WTC11 (cell line): ENCODE data around the gene PMAIP1. TPM values are rescaled to one million over a fixed set of nuclear protein-coding genes. Genes with fewer than 3 reads are reported as not detected.
A peak's percentile ranks its signal among the peaks of the same experiment; 100 is the strongest.

Source experiments
- AR ChIP-seq: fragments of 250-450 bp; sonication (Bioruptor Pico); IDR thresholded peaks from 2 replicates; pipeline ENCODE4 v1.9.0; 2021; ENCODE audit warnings: mild to moderate bottlenecking
- ATF1 ChIP-seq: sonication (generic); formaldehyde crosslinking; IDR thresholded peaks from 2 replicates; pipeline ENCODE4 v1.8.1; 2023; ENCODE audit warnings: mild to moderate bottlenecking, moderate library complexity, missing genetic modification reagents
- ATF3 ChIP-seq: sonication (generic); formaldehyde crosslinking; conservative IDR thresholded peaks from 2 replicates; pipeline ENCODE4 v1.8.1; 2022; ENCODE audit warnings: mild to moderate bottlenecking, missing genetic modification reagents
- CDX4 ChIP-seq: fragments of 250-450 bp; sonication (Bioruptor Pico); IDR thresholded peaks from 2 replicates; pipeline ENCODE4 v1.9.0; 2021; ENCODE audit warnings: moderate library complexity, mild to moderate bottlenecking, inconsistent platforms, borderline replicate concordance
- CREB1 ChIP-seq: sonication (generic); formaldehyde crosslinking; IDR thresholded peaks from 2 replicates; pipeline ENCODE4 v1.8.0; 2023; ENCODE audit warnings: mild to moderate bottlenecking, missing genetic modification reagents
- CREM ChIP-seq: sonication (generic); formaldehyde crosslinking; IDR thresholded peaks from 2 replicates; pipeline ENCODE4 v1.8.1; 2022; ENCODE audit warnings: mild to moderate bottlenecking, missing genetic modification reagents, moderate library complexity
- CTCF ChIP-seq: fragments of 200-600 bp; IDR thresholded peaks from 2 replicates; pipeline ENCODE4 v1.8.0; 2022; ENCODE audit warnings: antibody characterized with exemption
- E2F1 ChIP-seq: sonication (generic); formaldehyde crosslinking; IDR thresholded peaks from 2 replicates; pipeline ENCODE4 v1.8.0; 2022; ENCODE audit warnings: mild to moderate bottlenecking, missing genetic modification reagents
- FOXJ3 ChIP-seq: sonication (generic); formaldehyde crosslinking; IDR thresholded peaks from 2 replicates; pipeline ENCODE4 v1.9.0; 2021; ENCODE audit warnings: missing genetic modification reagents, mild to moderate bottlenecking, borderline replicate concordance
- FOXK1 ChIP-seq: sonication (generic); formaldehyde crosslinking; IDR thresholded peaks from 2 replicates; pipeline ENCODE4 v1.8.0; 2022; ENCODE audit warnings: mild to moderate bottlenecking, moderate library complexity, missing genetic modification reagents
- FOXP1 ChIP-seq: sonication (generic); formaldehyde crosslinking; IDR thresholded peaks from 2 replicates; pipeline ENCODE4 v1.8.0; 2022; ENCODE audit warnings: missing genetic modification reagents, mild to moderate bottlenecking, moderate library complexity, borderline replicate concordance
- FOXP4 ChIP-seq: sonication (generic); formaldehyde crosslinking; IDR thresholded peaks from 2 replicates; pipeline ENCODE4 v1.8.0; 2022; ENCODE audit warnings: mild to moderate bottlenecking, missing genetic modification reagents
- GTF2I ChIP-seq: fragments of 250-450 bp; sonication (Bioruptor Pico); conservative IDR thresholded peaks from 2 replicates; pipeline ENCODE4 v1.4.0; 2021; ENCODE audit warnings: mild to moderate bottlenecking
- HMGA2 ChIP-seq: fragments of 250-450 bp; sonication (Bioruptor Pico); IDR thresholded peaks from 2 replicates; pipeline ENCODE4 v1.4.0; 2021; ENCODE audit warnings: mild to moderate bottlenecking, moderate library complexity
- KAT7 ChIP-seq: sonication (generic); formaldehyde crosslinking; IDR thresholded peaks from 2 replicates; pipeline ENCODE4 v1.8.1; 2023; ENCODE audit warnings: missing genetic modification reagents, mild to moderate bottlenecking, borderline replicate concordance
- NFE2L1 ChIP-seq: sonication (generic); formaldehyde crosslinking; IDR thresholded peaks from 2 replicates; pipeline ENCODE4 v1.8.1; 2023; ENCODE audit warnings: missing genetic modification reagents
- PRRX2 ChIP-seq: fragments of 250-450 bp; sonication (Bioruptor Pico); IDR thresholded peaks from 2 replicates; pipeline ENCODE4 v1.8.0; 2021; ENCODE audit warnings: mild to moderate bottlenecking
- SP1 ChIP-seq: sonication (generic); formaldehyde crosslinking; conservative IDR thresholded peaks from 2 replicates; pipeline ENCODE4 v1.8.1; 2022; ENCODE audit warnings: missing genetic modification reagents
- TCF7 ChIP-seq: sonication (generic); formaldehyde crosslinking; IDR thresholded peaks from 2 replicates; pipeline ENCODE4 v1.8.0; 2022; ENCODE audit warnings: mild to moderate bottlenecking, low read depth, missing genetic modification reagents, moderate library complexity
- TEAD1 ChIP-seq: sonication (generic); formaldehyde crosslinking; IDR thresholded peaks from 2 replicates; pipeline ENCODE4 v1.8.0; 2022; ENCODE audit warnings: mild to moderate bottlenecking, missing genetic modification reagents
- TP53 ChIP-seq: sonication (generic); formaldehyde crosslinking; IDR thresholded peaks from 2 replicates; pipeline ENCODE4 v1.8.1; 2023; ENCODE audit warnings: mild to moderate bottlenecking, missing genetic modification reagents
- ZBTB21 ChIP-seq: sonication (generic); formaldehyde crosslinking; IDR thresholded peaks from 2 replicates; pipeline ENCODE4 v1.8.1; 2023; ENCODE audit warnings: mild to moderate bottlenecking, missing genetic modification reagents, borderline replicate concordance
- ZBTB43 ChIP-seq: sonication (generic); formaldehyde crosslinking; IDR thresholded peaks from 2 replicates; pipeline ENCODE4 v1.8.1; 2023; ENCODE audit warnings: mild to moderate bottlenecking, missing genetic modification reagents
- ZMAT4 ChIP-seq: fragments of 250-450 bp; sonication (Bioruptor Pico); IDR thresholded peaks from 2 replicates; pipeline ENCODE4 v1.9.0; 2021; ENCODE audit warnings: mild to moderate bottlenecking
- ZNF138 ChIP-seq: sonication (generic); formaldehyde crosslinking; conservative IDR thresholded peaks from 2 replicates; pipeline ENCODE4 v1.8.1; 2022; ENCODE audit warnings: mild to moderate bottlenecking, moderate library complexity, missing genetic modification reagents
- ZNF416 ChIP-seq: fragments of 250-450 bp; sonication (Bioruptor Pico); IDR thresholded peaks from 2 replicates; pipeline ENCODE4 v1.9.0; 2021; ENCODE audit warnings: mild to moderate bottlenecking, inconsistent platforms
- ZSCAN18 ChIP-seq: fragments of 250-450 bp; sonication (Bioruptor Pico); IDR thresholded peaks from 2 replicates; pipeline ENCODE4 v2.1.2; 2022; ENCODE audit warnings: mild to moderate bottlenecking, moderate library complexity
- total RNA-seq: library from RNA; stranded (reverse); gene quantifications from 3 replicates; pipeline ENCODE4 v1.2.3, GENCODE V29; 2021

Gene PMAIP1
- total RNA-seq, 1 experiment from 2014 or later = 152 TPM

- TF ChIP-seq AR (CRISPR knock-in tag) (0 out of 2 replicates have a peak, but pooled peaks have one; percentile 51), FOXK1 (CRISPR knock-in tag) (peak; percentile 48; the same call in 1 of the 2 replicates), CREB1 (CRISPR knock-in tag) (no peak), TEAD1 (no peak), ATF1 (no peak), ZNF416 (CRISPR knock-in tag) (0 out of 2 replicates have a peak, but pooled peaks have one; percentile 1), ATF3 (CRISPR knock-in tag) (no peak), FOXJ3 (CRISPR knock-in tag) (no peak), SP1 (CRISPR knock-in tag) (0 out of 2 replicates have a peak, but pooled peaks have one; percentile 27), FOXP1 (CRISPR knock-in tag) (no peak), ZBTB43 (CRISPR knock-in tag) (no peak), CREM (CRISPR knock-in tag) (0 out of 2 replicates have a peak, but pooled peaks have one; percentile 2), ZMAT4 (CRISPR knock-in tag) (peak; percentile 34; the same call in 1 of the 2 replicates), CDX4 (CRISPR knock-in tag) (no peak), TCF7 (no peak), HMGA2 (CRISPR knock-in tag) (no peak), ZBTB21 (CRISPR knock-in tag) (no peak; the same call in 1 of the 2 replicates), CTCF (no peak), PRRX2 (CRISPR knock-in tag) (0 out of 2 replicates have a peak, but pooled peaks have one; percentile 7), TP53 (CRISPR knock-in tag) (no peak), ZSCAN18 (CRISPR knock-in tag) (no peak), NFE2L1 (no peak), FOXP4 (no peak), E2F1 (CRISPR knock-in tag) (no peak), KAT7 (CRISPR knock-in tag) (0 out of 2 replicates have a peak, but pooled peaks have one; percentile 3), GTF2I (CRISPR knock-in tag) (no peak), ZNF138 (CRISPR knock-in tag) (no peak)
Observed at GRCh38 chr18:59900222-59901128, 679 bp downstream of the PMAIP1 start (continued).
